SJSA1 (cell line): ENCODE data around the gene GGTLC1. TPM values are rescaled to one million over a fixed set of nuclear protein-coding genes. Genes with fewer than 3 reads are reported as not detected.

Experiments
- total RNA-seq: library from RNA; depleted of rRNA; stranded (reverse); fragments of >200 nt; shearing (Covaris generic); gene quantifications from 2 replicates; pipeline ENCODE4 v1.2.3, GENCODE V29; 2014; rRNA removed

The GGTLC1 gene
- total RNA-seq, 1 experiment from 2014 or later, result not detected

Other genes with a start within 250 kb of the GGTLC1 start
- not detected in 2 replicates for gene CST1, start 237.8 kb downstream of the GGTLC1 start, total RNA-seq
- gene CST2, start 162.1 kb downstream of the GGTLC1 start, total RNA-seq, result not detected in 2 replicates
- gene CST5, start 109.0 kb downstream of the GGTLC1 start, total RNA-seq, result not detected in 2 replicates